ENCODE results near the gene TAAR9. TPM values are rescaled to one million over a fixed set of nuclear protein-coding genes. Genes with fewer than 3 reads are reported as not detected.

TAAR9 gene
- total RNA-seq, 1 experiment from 2014 or later: not detected

GRCh38 chr6:132587424-132587823, 49.3 kb downstream of the TAAR9 start:
- no peak for DNase-seq (ENCODE audit: low read depth)

Small RNA genes lying within 50 kb of the gene (small RNA-seq; reads per million reads assigned to genes)
- gene TAAR7P: not detected

Other genes with a start within 250 kb of the TAAR9 start
- 4.0 and 6.1 TPM in 2 replicates for gene MOXD1, start 136.8 kb upstream of the TAAR9 start, total RNA-seq (2014; rRNA removed; shearing (Covaris generic))
- 19.7 and 23.4 TPM in 2 replicates for gene STX7, start 25.2 kb upstream of the TAAR9 start, total RNA-seq (2014; rRNA removed; shearing (Covaris generic))
- gene TAAR8, start 14.4 kb downstream of the TAAR9 start, total RNA-seq (2014; rRNA removed; shearing (Covaris generic)): not detected in 2 replicates
- not detected in 2 replicates for gene TAAR6, start 32.0 kb downstream of the TAAR9 start, total RNA-seq (2014; rRNA removed; shearing (Covaris generic))
- not detected in 2 replicates for gene TAAR5, start 51.5 kb downstream of the TAAR9 start, total RNA-seq (2014; rRNA removed; shearing (Covaris generic))
- gene TAAR2, start 86.0 kb downstream of the TAAR9 start, total RNA-seq (2014; rRNA removed; shearing (Covaris generic)): not detected in 2 replicates
- not detected in 2 replicates for gene TAAR1, start 120.9 kb downstream of the TAAR9 start, total RNA-seq (2014; rRNA removed; shearing (Covaris generic))
- gene VNN1, start 175.8 kb downstream of the TAAR9 start, total RNA-seq (2014; rRNA removed; shearing (Covaris generic)): 0.05 and 0.27 TPM in 2 replicates
- gene VNN2, start 219.6 kb downstream of the TAAR9 start, total RNA-seq (2014; rRNA removed; shearing (Covaris generic)): 0.08 and 0.10 TPM in 2 replicates

All from HT1080 (cell line).